BLaER1 treated with 17β-estradiol and CSF1 and Interleukin-3, amounts not matched to agents 10 nM and 100 nM (cell line): ENCODE results near the gene ADAP2.
A peak's percentile ranks its signal among the peaks of the same experiment; 100 is the strongest.
"Not testable (repeated sequence)": the region's sequence is repeated elsewhere in the genome, so short reads cannot be mapped to it uniquely, and the experiment has no call there.

Source experiments
- H3K27ac ChIP-seq, 11 experiments: shearing (Covaris generic); formaldehyde crosslinking; 2 replicates each; pipeline ENCODE4 v1.8.1; 2022
- H3K27me3 ChIP-seq, 11 experiments: shearing (Covaris generic); formaldehyde crosslinking; 2 replicates each; pipeline ENCODE4 v1.8.1; 2022
- H3K36me3 ChIP-seq, 11 experiments: shearing (Covaris generic); formaldehyde crosslinking; 2 replicates each; pipeline ENCODE4 v1.8.1; 2022
- H3K4me1 ChIP-seq, 10 experiments: shearing (Covaris generic); formaldehyde crosslinking; 2 replicates each; pipeline ENCODE4 v1.8.1; 2022
- H3K4me2 ChIP-seq, 11 experiments: shearing (Covaris generic); formaldehyde crosslinking; 2 replicates each; pipeline ENCODE4 v1.8.1; 2022
- H3K4me3 ChIP-seq, 10 experiments: shearing (Covaris generic); formaldehyde crosslinking; 2 replicates each; pipeline ENCODE4 v1.8.1; 2022
- H3K9ac ChIP-seq, 11 experiments: shearing (Covaris generic); formaldehyde crosslinking; 2 replicates each; pipeline ENCODE4 v1.8.1; 2022
- H3K9me3 ChIP-seq, 11 experiments: shearing (Covaris generic); formaldehyde crosslinking; replicated peaks in 1 of 11; 2 replicates each; pipeline ENCODE4 v1.8.1; 2022
- H4K20me1 ChIP-seq, 11 experiments: shearing (Covaris generic); formaldehyde crosslinking; 2 replicates each; pipeline ENCODE4 v1.8.1; 2022
- Cebpa-rat ChIP-seq, 11 experiments: shearing (Covaris generic); IDR thresholded peaks; 2 replicates each; pipeline ENCODE4 v1.8.1; 2022

The ADAP2 gene

DNA sequence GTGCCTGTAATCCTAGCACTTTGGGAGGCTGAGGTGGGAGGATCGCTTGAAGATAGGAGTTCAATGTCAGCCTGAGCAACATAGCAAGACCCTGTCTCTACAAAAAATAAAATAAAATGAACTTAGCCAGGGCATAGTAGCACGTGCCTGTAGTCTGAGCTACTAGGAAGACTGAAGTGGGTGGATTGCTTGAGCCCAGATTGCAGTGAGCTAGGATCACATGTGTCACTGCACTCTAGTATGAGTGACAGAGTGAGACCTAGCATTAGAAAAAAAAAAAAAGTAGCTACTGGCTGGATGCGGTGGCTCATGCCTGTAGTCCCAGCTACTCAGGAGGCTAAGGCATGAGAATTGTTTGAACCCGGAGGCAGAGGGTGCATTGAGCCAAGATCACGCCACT, 6.0 kb downstream of the ADAP2 start:
- Histone ChIP-seq H3K27me3 (peaks cover 8 to 20% (median 18%) of the 10 kb centered on the region in 11 experiments), H4K20me1 (no peaks in the 10 kb centered on the region)

GRCh38 chr17:30928584-30928983, 6.8 kb downstream of the ADAP2 start:
- no peak for TF ChIP-seq Cebpa-rat (IDR thresholded peaks at IDR 0.05)
- H3K4me2 ChIP-seq = peak overlapping the region in 2 of 11 experiments; percentile 28 to 42; a peak in 3 of 22 replicates
- no peaks in the 10 kb centered on the region for H3K9me3 ChIP-seq
- no peaks in the 10 kb centered on the region for H3K36me3 ChIP-seq
- no peak overlapping the region for H3K4me3 ChIP-seq
- H3K4me1 ChIP-seq = peaks cover 0 to 43% (median 0%) of the 10 kb centered on the region in 10 experiments; a peak in 8 of 20 replicates
- no peak overlapping the region for H3K27ac ChIP-seq
- H4K20me1 ChIP-seq = no peaks in the 10 kb centered on the region
- peaks cover 0 to 11% (median 10%) of the 10 kb centered on the region in 11 experiments; a peak in 19 of 22 replicates for H3K27me3 ChIP-seq
- H3K9ac ChIP-seq = peak overlapping the region in 1 of 11 experiments; percentile 39; a peak in 1 of 22 replicates

More for the DNA sequence above, 6.0 kb downstream of the ADAP2 start:
- Histone ChIP-seq H3K9me3 (no peaks in the 10 kb centered on the region), H3K4me1 (peaks cover 0 to 42% (median 0%) of the 10 kb centered on the region in 10 experiments; a peak in 8 of 20 replicates), H3K4me2 (peak overlapping the region in 2 of 11 experiments; percentile 73 to 81; a peak in 1 of 22 replicates), H3K4me3 (no peak overlapping the region), H3K36me3 (no peaks in the 10 kb centered on the region), H3K27ac (no peak overlapping the region), H3K9ac (no peak overlapping the region)
- TF ChIP-seq Cebpa-rat (IDR thresholded peaks at IDR 0.05) = no peak

GRCh38 chr17:30929081-30929633, 7.4 kb downstream of the ADAP2 start:
- Histone ChIP-seq H3K4me3 (no peak overlapping the region), H3K9me3 (no peaks in the 10 kb centered on the region), H3K9ac (no peak overlapping the region), H3K27ac (no peak overlapping the region), H3K27me3 (peaks cover 0 to 6% (median 4%) of the 10 kb centered on the region in 11 experiments; a peak in 14 of 22 replicates), H3K4me1 (peaks cover 0 to 49% (median 0%) of the 10 kb centered on the region in 10 experiments; a peak in 8 of 20 replicates), H3K36me3 (no peaks in the 10 kb centered on the region), H4K20me1 (no peaks in the 10 kb centered on the region), H3K4me2 (peak overlapping the region in 2 of 11 experiments; percentile 28 to 42; a peak in 3 of 22 replicates)
- no peak for TF ChIP-seq Cebpa-rat (IDR thresholded peaks at IDR 0.05)

GRCh38 chr17:30929861-30930260, 8.1 kb downstream of the ADAP2 start:
- Histone ChIP-seq H3K4me2 (0 out of 22 replicates have a peak overlapping the region, but pooled peaks of 1 of the 11 experiments have one; percentile 42), H3K4me1 (peaks cover 0 to 50% (median 0%) of the 10 kb centered on the region in 10 experiments; a peak in 8 of 20 replicates)
- H3K9ac ChIP-seq, H3K4me3 ChIP-seq, H4K20me1 ChIP-seq, H3K27me3 ChIP-seq, H3K36me3 ChIP-seq, H3K9me3 ChIP-seq, H3K27ac ChIP-seq: not testable (repeated sequence)

DNA sequence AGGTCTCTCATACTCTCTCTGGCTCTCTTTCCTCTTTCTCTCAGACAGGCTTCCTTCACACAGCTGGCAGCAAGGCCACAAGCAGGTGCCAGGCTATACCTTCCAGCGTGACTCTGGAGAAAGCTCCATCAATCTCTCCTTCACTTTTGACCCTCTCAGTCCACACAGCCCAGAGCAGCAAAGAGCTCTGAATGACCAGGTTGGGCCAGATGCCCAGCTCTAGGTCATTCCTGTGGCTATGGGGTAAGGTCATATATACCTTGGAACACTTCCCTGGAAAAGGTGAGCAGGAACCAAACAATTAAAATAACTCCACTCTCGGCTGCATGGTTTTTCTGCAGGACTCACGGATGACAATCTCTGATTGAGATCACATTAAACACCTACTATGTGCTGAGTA, 8.8 kb downstream of the ADAP2 start:
- no peak overlapping the region for H3K4me2 ChIP-seq
- H3K9me3 ChIP-seq = no peaks in the 10 kb centered on the region
- no peak overlapping the region for H3K9ac ChIP-seq
- H4K20me1 ChIP-seq = no peaks in the 10 kb centered on the region
- no peak for TF ChIP-seq Cebpa-rat (IDR thresholded peaks at IDR 0.05)
- H3K4me1 ChIP-seq = peaks cover 0 to 47% (median 0%) of the 10 kb centered on the region in 10 experiments; a peak in 8 of 20 replicates
- peaks cover 0 to 5% (median 0%) of the 10 kb centered on the region in 11 experiments; a peak in 2 of 22 replicates for H3K36me3 ChIP-seq
- no peak overlapping the region for H3K27ac ChIP-seq
- no peaks in the 10 kb centered on the region for H3K27me3 ChIP-seq
- H3K4me3 ChIP-seq = no peak overlapping the region

DNA sequence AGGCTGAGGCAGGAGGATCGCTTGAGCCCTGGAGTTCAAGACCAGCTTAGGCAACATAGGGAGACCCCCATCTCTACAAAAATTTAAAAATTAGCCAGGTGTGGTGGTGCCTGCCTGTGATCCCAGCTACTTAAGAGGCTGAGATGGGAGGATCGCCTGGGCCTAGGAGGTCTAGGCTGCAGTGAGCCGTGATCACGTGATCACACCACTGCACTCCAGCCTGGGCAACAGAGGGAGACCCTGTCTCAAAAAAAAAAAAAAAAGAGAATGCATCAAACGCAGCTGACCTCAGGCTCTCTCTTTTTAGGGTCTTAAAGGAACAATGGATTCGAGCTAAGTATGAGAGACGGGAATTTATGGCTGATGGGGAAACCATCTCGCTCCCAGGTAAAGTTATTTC, 9.8 kb downstream of the ADAP2 start:
- H4K20me1 ChIP-seq, H3K27ac ChIP-seq, H3K4me3 ChIP-seq, H3K9me3 ChIP-seq, H3K9ac ChIP-seq, H3K27me3 ChIP-seq, H3K4me2 ChIP-seq: not testable (repeated sequence)
- Histone ChIP-seq H3K4me1 (peaks cover 0 to 36% (median 0%) of the 10 kb centered on the region in 10 experiments; a peak in 8 of 20 replicates), H3K36me3 (peaks cover 0 to 14% (median 0%) of the 10 kb centered on the region in 11 experiments; a peak in 2 of 22 replicates)

- no peak overlapping the region for H3K9ac ChIP-seq
- no peaks in the 10 kb centered on the region for H4K20me1 ChIP-seq
- H3K4me2 ChIP-seq = peak overlapping the region in 2 of 11 experiments; percentile 35 to 54; a peak in 3 of 22 replicates
- peaks cover 0 to 32% (median 0%) of the 10 kb centered on the region in 10 experiments; a peak in 7 of 20 replicates for H3K4me1 ChIP-seq
- no peak for TF ChIP-seq Cebpa-rat (IDR thresholded peaks at IDR 0.05)
- no peaks in the 10 kb centered on the region for H3K27me3 ChIP-seq
- no peak overlapping the region for H3K27ac ChIP-seq
- H3K36me3 ChIP-seq = peaks cover 0 to 14% (median 0%) of the 10 kb centered on the region in 11 experiments; a peak in 2 of 22 replicates
- no peak overlapping the region for H3K4me3 ChIP-seq
- no peaks in the 10 kb centered on the region for H3K9me3 ChIP-seq
These were observed 12.2 kb downstream of the ADAP2 start for GRCh38 chr17:30933966-30934365.

GRCh38 chr17:30939051-30939689, 17.4 kb downstream of the ADAP2 start:
- TF ChIP-seq Cebpa-rat (IDR thresholded peaks at IDR 0.05) = no peak
- no peaks in the 10 kb centered on the region for H4K20me1 ChIP-seq

More at GRCh38 chr17:30939051-30939689, 17.4 kb downstream of the ADAP2 start:
- peaks cover 0 to 46% (median 0%) of the 10 kb centered on the region in 11 experiments; a peak in 4 of 22 replicates for H3K36me3 ChIP-seq
- H3K4me3 ChIP-seq = no peak overlapping the region
- peak overlapping the region in 2 of 11 experiments; percentile 18 to 37; a peak in 5 of 22 replicates for H3K4me2 ChIP-seq
- H3K9ac ChIP-seq = peak overlapping the region in 1 of 11 experiments; percentile 14; a peak in 1 of 22 replicates
- no peak overlapping the region for H3K27ac ChIP-seq
- H3K9me3 ChIP-seq = peaks cover 0 to 4% (median 0%) of the 10 kb centered on the region in 11 experiments; a peak in 2 of 22 replicates
- no peaks in the 10 kb centered on the region for H3K27me3 ChIP-seq
- H3K4me1 ChIP-seq = peaks cover 0 to 33% (median 0%) of the 10 kb centered on the region in 10 experiments; a peak in 7 of 20 replicates
